HG02852 (cell line): ENCODE measurements around the gene TMEM219.

Experiments used
- ATAC-seq: cut with Tn5 transposase; IDR thresholded peaks from one replicate; pipeline ENCODE4 v1.9.1; 2021; ENCODE audit warnings: mild to moderate bottlenecking, moderate library complexity; ENCODE audit not compliant: unreplicated experiment

The TMEM219 gene

DNA sequence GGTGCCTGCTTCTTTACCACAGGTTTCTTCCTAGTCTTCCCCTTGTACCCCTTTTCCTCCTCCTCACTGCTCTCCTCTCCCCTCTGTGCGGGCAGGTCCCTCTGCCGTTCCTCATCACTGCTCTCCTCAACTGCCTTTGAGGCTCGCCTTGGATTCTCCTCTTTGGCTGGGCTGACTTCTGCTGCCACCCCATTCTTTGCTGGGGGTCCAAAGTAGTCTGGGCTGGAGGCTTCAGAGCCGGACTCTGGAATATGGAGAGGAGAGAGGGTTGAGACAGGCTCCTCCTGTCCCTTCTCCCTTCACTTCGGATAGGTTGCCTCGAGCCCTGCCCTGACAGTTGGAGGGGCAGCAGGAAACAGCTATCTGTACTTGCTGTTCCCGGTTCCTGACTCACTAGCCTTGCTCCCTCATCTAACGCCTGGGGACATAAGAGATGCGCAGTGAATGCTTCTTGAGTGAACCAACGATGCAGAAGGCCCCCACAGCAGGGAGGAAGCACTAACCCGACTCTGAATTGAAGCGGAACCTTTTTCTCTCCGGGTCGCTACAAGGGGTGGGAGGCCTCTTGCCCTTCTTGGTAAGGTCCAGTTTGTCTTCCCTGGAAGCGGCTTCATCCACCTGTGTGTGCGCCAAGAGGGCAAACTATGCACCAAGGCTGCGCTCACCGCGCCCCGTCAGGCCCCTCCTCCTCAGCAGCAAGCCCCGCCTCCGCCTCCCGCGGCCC lies 32.9 kb downstream of the TMEM219 start:
- no peak for ATAC-seq

DNA sequence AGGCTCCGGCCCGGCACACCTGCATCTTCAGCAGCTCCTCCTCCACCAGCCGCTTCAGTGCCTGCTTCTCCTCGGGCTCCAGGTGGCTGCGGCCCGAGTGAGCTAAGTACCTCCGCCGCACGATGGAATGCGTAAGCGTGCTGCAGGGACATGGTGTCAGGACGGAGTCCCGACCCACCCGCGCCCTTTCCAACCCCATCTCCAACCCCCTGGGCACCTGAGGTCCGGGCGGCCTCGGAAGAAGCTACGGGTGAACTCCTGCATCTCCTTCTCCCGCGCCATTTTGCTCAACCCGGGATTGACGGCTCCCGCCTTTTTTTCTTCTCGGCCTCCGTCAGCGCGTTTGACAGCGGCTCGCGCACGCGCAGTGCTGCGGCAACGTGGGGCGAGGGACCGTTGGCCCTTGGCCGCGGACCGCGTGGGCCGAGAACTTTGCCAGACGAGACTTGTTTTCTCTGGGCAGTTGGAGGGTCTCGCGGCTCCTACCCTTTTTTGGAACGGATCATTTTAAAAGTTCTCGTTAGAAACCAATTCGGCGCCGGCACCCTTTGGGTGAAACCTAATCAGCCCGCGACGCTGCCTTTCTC lies 33.5 kb downstream of the TMEM219 start, which contains the start of gene HIRIP3:
HIRIP3 (minus strand) TSS at position 294 of the 587 bp plus-strand sequence; CDS start at position 282, 12 bp downstream.
- peak; percentile 39 for ATAC-seq

GRCh38 chr16:29995911-29996765 lies 34.3 kb downstream of the TMEM219 start, which contains the start of gene INO80E:
INO80E (plus strand) TSS chr16:29996241; CDS start chr16:29996311, 70 bp downstream.
- peak; percentile 92 for ATAC-seq

DNA sequence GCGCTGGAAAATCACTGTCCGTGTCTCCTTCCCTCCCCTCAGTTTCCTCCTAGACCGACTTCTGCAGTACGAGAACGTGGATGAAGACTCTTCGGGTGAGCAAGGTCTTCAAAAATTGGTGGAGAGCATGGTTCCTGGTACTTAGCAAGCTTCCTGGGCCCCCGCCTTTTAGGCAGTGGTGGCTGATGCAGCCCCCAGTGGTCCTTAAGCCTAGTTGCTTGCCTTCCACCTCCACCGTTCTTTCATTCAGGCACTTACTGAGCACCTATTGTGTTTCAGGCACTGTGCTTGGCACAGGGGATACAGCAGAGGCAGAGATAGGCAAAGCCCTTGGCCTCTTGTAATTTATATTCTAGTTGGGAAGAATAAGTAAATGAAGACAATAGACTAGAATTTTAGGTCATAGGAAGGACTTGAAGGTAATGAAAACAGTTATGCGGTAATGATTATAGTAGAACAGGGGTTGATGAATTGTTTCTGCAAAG lies 34.9 kb downstream of the TMEM219 start:
- no peak for ATAC-seq

- ATAC-seq = no peak
Measured at GRCh38 chr16:29999605-30000004, 37.7 kb downstream of the TMEM219 start.

DNA sequence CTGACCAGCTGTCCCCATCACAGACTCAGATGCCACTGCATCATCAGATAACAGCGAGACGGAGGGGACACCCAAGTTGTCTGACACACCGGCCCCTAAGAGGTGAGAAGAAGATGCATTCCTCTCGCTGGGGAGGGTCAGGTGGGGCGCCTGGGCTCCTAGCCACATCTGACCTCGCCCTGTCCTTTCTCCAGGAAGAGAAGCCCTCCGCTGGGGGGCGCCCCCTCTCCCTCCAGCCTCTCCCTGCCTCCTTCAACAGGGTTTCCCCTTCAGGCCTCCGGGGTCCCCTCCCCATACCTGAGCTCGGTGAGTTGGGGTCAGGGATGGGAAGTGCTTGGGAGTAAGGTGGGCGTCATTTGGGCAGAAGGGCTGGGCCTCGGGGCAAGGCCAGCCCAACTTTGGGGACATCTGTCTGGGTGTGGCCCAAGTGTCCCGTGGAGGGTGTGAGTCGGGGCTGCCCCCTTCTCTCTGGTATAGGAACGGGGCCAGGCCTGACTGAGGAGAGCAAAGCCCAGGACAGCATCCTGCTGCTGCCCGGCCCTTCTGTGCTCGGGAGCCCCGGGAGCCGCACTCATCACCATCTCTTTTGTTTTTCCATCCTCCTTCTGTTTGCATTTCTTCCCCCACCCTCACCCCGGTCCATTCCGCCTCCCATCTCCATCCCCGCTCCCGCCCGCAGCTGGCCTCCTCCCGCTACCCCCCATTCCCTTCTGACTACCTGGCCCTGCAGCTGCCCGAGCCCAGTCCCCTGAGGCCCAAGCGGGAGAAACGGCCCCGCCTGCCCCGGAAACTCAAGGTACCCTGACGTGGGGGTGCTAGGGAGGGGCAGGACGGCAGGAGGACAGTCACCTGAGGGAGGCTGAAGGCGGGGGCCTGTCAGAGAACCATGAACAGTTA lies 39.1 kb downstream of the TMEM219 start:
- no peak for ATAC-seq

DNA sequence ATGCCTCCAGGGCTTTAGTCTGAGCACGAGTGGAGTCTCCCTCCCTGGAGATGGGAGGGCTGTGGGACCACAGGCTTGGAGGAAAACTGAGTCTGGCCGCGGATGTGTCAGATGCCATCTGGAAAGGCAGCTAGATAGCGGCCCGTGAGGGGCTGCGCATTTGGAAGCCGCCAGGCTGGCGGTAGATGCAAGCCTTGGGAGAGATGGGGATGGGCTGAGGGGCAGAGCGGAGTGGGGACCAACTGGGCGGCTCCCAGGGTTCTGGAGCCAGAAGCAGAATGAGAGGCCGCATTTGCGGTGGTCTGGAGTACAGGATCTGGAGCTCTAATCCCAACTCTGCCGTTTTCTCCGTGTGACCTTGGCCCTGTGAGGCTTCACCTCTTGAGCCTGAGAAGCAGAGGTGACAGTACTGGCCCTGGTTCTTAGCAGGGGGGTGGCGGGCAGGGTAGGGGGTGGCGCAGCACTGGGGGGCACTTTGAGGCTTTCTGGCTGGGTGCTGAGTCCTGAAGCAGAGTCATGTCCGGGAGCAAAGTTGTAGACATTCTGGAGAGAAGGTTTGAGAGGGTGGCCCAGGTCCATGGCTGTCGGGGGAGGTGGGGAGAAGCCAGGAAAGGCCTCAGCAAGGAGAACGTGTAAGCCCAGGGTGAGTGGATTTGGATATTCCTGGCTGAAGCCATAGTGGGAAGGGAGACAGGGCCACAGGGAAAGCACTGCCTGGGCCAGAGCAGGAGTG lies 40.9 kb downstream of the TMEM219 start:
- no peak for ATAC-seq

- no peak for ATAC-seq
Measured at GRCh38 chr16:30003670-30004423, 42.0 kb downstream of the TMEM219 start.

DNA sequence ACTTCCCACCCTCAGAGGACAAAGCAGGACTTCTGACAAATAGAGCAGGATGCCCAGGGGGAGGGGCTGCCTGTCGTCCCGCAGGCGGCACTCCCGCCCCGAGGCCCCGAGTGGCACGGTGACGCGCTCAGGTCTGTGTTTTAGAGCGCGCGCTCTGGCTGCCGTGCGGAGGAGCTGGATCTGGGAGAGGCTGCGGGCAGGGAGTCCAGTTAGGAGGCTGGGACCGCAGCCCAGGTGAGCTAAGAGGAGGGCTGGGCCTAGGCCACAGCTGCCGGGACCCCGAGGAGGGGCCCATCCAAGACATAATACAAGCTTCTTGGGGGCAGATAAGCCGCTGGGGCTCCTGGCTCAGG lies 42.5 kb downstream of the TMEM219 start:
- ATAC-seq = no peak

- ATAC-seq = no peak
Measured at GRCh38 chr16:30004811-30005242, 42.9 kb downstream of the TMEM219 start.

DNA sequence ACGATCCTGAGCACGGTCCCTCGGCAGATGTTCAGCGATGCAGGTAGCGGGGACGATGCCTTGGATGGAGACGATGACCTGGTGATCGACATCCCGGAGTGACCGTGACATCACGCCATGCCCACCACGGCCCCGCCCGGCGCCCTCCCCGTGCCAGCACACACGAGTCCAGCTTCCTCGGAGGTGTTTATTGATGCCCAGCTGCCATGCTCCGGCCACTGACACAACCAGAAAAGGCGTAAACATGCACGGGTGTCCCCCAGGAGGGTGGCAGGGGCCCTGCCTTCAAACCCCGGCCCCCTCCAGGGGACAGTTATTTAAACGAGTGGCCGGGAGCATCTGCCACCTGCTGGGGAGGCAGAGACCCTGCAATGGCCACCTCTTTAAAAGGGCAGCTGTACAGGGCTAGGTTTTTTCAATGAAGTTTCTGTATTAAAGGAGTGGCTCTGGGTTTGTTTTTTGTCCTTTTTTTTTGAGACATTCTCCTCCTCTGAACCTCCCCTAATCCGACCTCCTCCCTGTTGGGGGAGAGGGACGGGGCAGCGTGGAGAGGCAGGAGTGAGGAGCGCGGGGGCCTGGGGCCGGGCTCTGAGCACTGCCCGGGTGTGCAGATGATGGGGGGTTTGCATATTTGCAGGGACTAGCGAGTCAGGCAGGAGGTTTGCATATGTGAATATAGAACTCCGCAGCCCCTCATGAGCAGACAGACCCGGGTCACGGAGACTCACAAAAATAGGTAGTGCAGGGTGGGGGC lies 43.6 kb downstream of the TMEM219 start:
- no peak for ATAC-seq

DNA sequence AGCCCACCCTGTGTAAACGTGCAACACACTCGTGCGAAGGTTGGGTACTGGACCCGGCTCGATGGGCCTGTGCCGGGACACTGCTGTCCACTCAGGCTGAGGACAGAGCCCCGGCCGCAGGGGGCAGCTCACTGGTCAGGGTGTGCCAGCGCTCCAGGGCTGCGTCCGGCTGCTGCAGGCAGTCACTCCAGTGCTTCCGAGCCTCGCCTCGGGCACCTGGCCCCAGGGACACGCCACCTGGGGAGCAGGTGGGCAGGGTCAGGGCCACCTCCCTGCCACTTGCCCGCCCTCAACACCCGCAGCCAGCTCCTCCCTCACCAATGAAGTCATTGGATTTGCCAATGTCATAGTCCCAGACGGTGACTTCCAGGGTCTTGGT lies 44.2 kb downstream of the TMEM219 start:
- ATAC-seq = no peak

DNA sequence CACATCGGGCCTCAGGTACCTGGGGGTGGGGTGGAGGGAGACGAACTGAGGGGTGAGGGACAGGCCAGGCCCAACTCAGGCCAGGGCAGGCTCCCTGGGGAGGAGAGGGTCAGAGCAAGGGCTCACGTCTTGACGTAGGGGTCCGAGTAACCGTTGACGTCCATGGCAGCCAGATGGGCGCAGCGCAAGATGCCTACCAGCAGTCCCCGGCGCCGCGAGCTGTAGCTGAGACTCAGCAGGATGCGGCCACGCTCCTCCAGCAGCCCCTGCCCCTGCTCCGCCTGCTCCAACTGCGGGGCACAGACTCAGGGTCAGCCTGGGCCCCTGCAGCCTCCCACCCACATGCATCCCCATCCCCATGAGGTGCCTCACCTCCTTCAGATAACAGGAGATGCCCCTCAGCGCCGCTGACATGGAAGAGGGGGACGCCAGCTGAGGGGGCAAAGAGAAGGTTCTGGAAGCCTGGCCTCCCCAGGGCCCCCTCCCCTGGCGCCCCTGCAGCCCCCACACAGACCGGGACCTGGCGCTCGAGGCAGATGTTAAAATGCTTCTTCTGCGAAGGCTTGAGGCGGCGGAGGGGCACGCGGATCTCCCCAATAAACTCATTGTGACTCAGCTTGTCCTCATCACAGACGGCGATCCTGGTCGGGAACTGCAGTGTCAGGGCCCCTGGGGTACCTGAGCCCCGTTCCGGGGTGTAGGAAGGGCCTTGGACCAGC lies 44.9 kb downstream of the TMEM219 start:
- no peak for ATAC-seq

- ATAC-seq = no peak
Measured at GRCh38 chr16:30007378-30007895, 45.6 kb downstream of the TMEM219 start.

DNA sequence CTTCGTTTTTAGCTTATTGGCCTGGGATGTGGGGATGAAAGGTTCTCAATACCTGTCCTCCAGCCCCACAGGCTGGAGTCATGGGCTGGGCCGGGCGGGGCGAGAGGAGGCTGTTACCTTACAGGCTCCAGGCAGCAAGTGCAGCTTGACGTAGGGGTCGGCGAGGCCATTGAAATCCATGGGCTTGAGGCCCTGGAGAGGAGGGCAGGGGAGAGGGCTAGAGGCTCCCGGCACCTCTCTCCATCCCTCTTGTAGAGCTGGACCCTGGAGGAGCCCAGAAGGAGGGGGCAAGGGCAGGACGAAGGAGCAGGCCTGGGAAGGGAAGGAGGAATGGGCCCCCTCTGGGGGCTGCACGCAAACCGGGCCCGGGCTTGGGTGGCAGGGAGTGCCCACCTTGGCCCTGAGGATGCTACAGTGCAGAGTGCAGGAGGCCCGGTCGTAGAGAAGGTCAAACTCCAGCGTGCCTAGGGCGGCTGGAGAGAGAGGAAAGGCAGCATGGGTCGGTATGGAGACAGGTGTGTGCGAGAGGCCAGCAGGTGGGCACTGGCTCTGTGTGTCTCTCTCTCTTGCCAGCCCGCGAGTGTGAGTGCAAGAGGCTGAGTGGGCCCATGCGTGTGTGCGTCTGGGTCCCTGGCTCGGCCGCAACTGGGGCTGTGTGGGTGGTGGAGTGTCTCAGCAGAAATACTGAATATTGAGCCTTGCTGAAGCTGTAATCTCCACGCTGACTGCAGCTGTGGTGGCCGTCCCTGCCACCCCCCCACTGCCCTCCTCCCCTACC lies 47.4 kb downstream of the TMEM219 start:
- ATAC-seq = no peak

DNA sequence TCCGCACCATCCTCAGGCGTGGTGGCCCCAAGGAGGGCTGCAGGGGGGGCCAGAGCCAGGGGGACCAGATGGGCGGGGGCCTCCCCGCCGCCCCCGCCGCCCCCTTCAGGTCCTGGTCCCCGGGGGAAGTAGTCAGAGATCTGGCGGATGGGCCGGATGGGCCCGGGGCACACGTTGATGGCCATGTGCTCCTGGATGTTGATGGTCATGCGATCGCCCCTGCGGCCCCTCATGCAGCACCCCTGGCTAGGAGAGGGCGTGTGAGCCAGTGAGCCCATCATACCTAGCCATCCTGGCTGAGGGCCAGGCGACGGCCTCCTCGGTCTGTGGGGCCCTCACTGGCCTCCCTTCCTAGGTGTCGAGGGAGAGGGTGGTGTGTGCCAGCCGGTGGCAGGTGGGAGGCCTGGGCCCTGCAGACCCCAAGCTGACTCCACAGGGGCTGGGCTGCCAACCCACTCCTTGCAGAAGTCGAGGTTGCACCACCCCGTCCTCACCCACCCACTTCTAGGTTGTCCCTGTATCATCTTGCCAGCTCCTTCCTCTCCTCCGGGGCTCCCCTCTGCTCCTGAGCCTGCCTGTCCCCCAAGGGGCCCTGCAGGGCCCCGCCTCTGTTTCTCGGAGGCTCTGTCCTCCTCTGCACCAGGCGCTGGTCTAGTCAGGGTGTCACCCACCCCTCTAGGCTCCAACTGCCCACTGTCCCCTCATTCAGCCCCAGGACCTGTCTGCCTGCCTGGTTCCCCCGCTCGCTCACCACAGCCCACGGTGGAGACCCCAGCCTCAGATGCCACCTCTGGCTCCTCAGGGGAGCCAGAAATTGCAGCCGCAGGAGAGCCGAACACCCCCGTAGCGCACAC lies 48.3 kb downstream of the TMEM219 start:
- ATAC-seq = no peak
